ENCODE data around the gene CAMTA1. TPM values are rescaled to one million over a fixed set of nuclear protein-coding genes. Genes with fewer than 3 reads are reported as not detected.
"Not testable (repeated sequence)": the region's sequence is repeated elsewhere in the genome, so short reads cannot be mapped to it uniquely, and the experiment has no call there.

CAMTA1 gene
- total and polyA plus RNA-seq, 4 donors: 48.1 to 140 (median 52.3) TPM

DNA sequence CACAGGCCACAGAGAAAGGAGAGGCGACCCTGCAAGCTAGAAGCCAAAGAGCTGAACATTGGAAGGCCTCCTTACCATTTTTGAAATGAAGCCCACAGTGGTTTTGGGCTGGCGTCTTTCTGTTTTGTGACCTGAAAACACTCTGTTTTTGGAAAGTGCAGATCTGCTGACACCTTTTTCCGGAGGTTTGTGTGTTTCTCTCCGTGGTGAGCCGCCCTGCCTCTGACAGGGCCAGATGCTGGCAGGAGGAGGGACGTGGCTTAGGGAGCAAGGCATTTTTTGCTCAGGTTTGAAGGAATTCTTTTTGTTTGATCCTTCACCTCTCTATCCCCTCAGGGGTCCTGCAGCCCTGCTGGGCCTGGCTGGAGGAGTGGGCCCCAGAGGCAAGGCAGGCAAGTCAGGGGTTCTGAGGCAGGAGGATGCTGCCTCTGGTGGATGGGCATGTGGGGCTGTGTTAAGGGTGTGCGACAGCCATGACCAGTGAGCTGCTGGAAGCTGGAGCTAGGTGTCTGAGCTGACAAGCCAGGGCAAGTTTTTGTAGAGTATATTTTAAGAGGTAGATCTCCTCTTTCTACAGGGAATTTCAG lies 133.8 kb downstream of the CAMTA1 start:
- Histone ChIP-seq H3K9ac (ENCODE audit: insufficient read depth in 1 of 2, low read length in 2 of 2) (no peak overlapping the region), H3K27ac (ENCODE audit: low read depth in 1 of 2, low read length in 1 of 2) (no peak overlapping the region), H3K36me3 (ENCODE audit: control insufficient read depth in 4 of 4, insufficient read depth in 4 of 4, low read length in 4 of 4) (no peaks in the 10 kb centered on the region), H3K9me3 (ENCODE audit: control insufficient read depth in 4 of 4, insufficient read depth in 3 of 4, low read length in 3 of 4) (peaks cover 0 to 3% (median 0%) of the 10 kb centered on the region in 4 donors), H3K4me1 (ENCODE audit: control insufficient read depth in 5 of 5, insufficient read depth in 5 of 5, low read length in 5 of 5) (peaks cover 0 to 3% (median 0%) of the 10 kb centered on the region in 5 donors), H3K27me3 (ENCODE audit: control insufficient read depth in 3 of 3, insufficient read depth in 3 of 3, low read length in 2 of 3) (peaks cover 0 to 3% (median 0%) of the 10 kb centered on the region in 3 donors), H3K4me3 (no peak overlapping the region)
- TF ChIP-seq, protein P1, sequence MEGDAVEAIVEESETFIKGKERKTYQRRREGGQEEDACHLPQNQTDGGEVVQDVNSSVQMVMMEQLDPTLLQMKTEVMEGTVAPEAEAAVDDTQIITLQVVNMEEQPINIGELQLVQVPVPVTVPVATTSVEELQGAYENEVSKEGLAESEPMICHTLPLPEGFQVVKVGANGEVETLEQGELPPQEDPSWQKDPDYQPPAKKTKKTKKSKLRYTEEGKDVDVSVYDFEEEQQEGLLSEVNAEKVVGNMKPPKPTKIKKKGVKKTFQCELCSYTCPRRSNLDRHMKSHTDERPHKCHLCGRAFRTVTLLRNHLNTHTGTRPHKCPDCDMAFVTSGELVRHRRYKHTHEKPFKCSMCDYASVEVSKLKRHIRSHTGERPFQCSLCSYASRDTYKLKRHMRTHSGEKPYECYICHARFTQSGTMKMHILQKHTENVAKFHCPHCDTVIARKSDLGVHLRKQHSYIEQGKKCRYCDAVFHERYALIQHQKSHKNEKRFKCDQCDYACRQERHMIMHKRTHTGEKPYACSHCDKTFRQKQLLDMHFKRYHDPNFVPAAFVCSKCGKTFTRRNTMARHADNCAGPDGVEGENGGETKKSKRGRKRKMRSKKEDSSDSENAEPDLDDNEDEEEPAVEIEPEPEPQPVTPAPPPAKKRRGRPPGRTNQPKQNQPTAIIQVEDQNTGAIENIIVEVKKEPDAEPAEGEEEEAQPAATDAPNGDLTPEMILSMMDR (IDR thresholded peaks at IDR 0.05; ENCODE audit: control extremely low read depth, extremely low read depth): no peak
- whole genome bisulfite sequencing, 2 donors: 83 to 87% methylated on average over 7 of the region's 7 CpGs
- DNase-seq: no peak
- no peak for ATAC-seq (ENCODE audit: insufficient read depth, low FRiP score)

DNA sequence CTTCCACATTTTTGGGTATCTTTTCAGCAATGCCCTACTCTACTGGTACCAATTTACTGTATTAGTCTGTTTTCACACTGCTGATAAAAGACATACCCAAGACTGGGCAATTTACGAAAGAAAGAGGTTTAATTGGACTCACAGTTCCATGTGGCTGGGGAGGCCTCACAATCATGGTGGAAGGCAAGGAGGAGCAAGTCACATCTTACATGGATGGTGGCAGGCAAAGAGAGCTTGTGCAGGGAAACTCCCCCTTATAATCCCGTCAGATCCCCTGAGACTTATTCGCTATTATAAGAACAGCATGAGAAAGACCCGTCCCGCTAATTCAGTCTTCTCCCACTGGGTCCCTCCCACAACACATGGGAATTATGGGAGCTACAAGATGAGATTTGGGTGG lies 136.3 kb downstream of the CAMTA1 start:
- not testable (repeated sequence) for H3K4me3 ChIP-seq; H3K9me3 ChIP-seq (ENCODE audit: control insufficient read depth in 4 of 4, insufficient read depth in 3 of 4, low read length in 3 of 4); H3K27ac ChIP-seq (ENCODE audit: low read depth in 1 of 2, low read length in 1 of 2); ATAC-seq (ENCODE audit: insufficient read depth, low FRiP score); DNase-seq; H3K36me3 ChIP-seq (ENCODE audit: control insufficient read depth in 4 of 4, insufficient read depth in 4 of 4, low read length in 4 of 4); H3K4me1 ChIP-seq (ENCODE audit: control insufficient read depth in 5 of 5, insufficient read depth in 5 of 5, low read length in 5 of 5); H3K27me3 ChIP-seq (ENCODE audit: control insufficient read depth in 3 of 3, insufficient read depth in 3 of 3, low read length in 2 of 3); H3K9ac ChIP-seq (ENCODE audit: insufficient read depth in 1 of 2, low read length in 2 of 2)
- 96 to 97% methylated on average over 5 of the region's 5 CpGs for WGBS, 2 donors

DNA sequence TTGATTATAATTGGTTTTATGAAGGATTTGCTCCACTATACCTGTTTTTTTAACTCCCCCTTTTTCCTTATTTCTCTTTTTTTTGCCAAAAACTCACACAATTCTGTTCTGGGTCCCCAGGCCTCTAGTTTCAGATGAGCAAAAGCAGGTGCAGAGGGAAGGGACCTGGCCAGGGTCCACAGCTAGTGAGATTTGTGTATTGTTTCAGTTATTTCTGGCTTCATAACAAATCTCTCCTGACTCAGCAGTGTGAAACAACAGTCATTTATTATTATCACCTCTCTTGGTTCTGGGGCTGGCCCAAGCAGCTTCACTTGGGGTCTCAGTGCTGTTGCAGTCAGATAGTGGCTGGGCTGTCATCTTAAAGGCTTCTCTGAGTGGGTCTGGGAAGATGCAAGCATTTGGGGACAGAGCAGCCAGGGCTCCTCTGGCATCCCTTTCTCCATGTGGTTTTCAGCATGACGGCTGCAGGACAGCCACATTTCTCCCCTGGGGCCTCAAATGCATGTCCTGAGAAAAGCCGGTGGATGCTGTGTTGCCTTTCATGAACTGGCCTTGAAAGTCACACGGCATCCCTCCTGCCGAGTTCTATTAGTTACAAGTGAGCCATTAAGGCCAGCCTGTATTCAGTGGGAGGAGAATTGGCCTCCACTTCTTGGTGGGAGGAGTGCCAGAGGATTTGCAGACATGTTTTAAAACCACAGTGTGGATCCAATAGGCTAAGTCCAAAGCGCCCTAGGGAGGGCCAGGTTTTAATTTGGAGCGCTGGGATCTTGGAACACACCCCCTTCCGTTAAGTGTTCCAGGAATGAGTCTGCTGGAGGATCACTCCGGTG lies 137.1 kb downstream of the CAMTA1 start:
- H3K9me3 ChIP-seq (ENCODE audit: control insufficient read depth in 4 of 4, insufficient read depth in 3 of 4, low read length in 3 of 4): no peaks in the 10 kb centered on the region
- H3K4me3 ChIP-seq: no peak overlapping the region
- no peaks in the 10 kb centered on the region for H3K36me3 ChIP-seq (ENCODE audit: control insufficient read depth in 4 of 4, insufficient read depth in 4 of 4, low read length in 4 of 4)
- WGBS, 2 donors: 65 to 77% methylated on average over 8 of the region's 8 CpGs
- no peak overlapping the region for H3K9ac ChIP-seq (ENCODE audit: insufficient read depth in 1 of 2, low read length in 2 of 2)
- no peak overlapping the region for H3K27ac ChIP-seq (ENCODE audit: low read depth in 1 of 2, low read length in 1 of 2)
- DNase-seq (peak in 2 of 3 donors; percentile 20 to 55), ATAC-seq (ENCODE audit: insufficient read depth, low FRiP score) (no peak)
- H3K27me3 ChIP-seq (ENCODE audit: control insufficient read depth in 3 of 3, insufficient read depth in 3 of 3, low read length in 2 of 3): no peaks in the 10 kb centered on the region
- TF ChIP-seq, protein P1 (IDR thresholded peaks at IDR 0.05; ENCODE audit: control extremely low read depth, extremely low read depth): no peak
- no peaks in the 10 kb centered on the region for H3K4me1 ChIP-seq (ENCODE audit: control insufficient read depth in 5 of 5, insufficient read depth in 5 of 5, low read length in 5 of 5)

DNA sequence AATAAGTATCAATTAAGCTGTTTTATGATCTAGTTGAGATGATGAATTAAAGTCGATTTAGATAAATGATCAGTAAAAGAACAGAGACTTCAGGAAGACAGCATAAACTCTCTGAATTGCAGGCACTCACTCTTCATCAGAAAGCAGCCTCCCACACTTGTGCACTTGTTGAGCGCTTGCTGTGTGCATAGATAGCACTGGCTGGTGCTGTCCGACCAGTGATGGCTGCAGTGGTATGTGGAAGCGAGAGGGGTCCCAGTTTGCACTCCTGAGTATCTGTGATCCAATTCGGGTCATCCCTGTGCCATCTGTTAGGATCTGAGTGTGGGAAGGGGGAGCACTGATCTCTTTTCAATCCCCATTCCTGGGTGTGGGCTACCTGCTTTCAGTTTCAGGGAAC lies 137.8 kb downstream of the CAMTA1 start:
- ATAC-seq (ENCODE audit: insufficient read depth, low FRiP score) (no peak), DNase-seq (no peak)
- no peaks in the 10 kb centered on the region for H3K9me3 ChIP-seq (ENCODE audit: control insufficient read depth in 4 of 4, insufficient read depth in 3 of 4, low read length in 3 of 4)
- H3K9ac ChIP-seq (ENCODE audit: insufficient read depth in 1 of 2, low read length in 2 of 2): no peak overlapping the region
- H3K4me1 ChIP-seq (ENCODE audit: control insufficient read depth in 5 of 5, insufficient read depth in 5 of 5, low read length in 5 of 5): no peaks in the 10 kb centered on the region
- H3K36me3 ChIP-seq (ENCODE audit: control insufficient read depth in 4 of 4, insufficient read depth in 4 of 4, low read length in 4 of 4): no peaks in the 10 kb centered on the region
- TF ChIP-seq, protein P1 (IDR thresholded peaks at IDR 0.05; ENCODE audit: control extremely low read depth, extremely low read depth): no peak
- H3K27me3 ChIP-seq (ENCODE audit: control insufficient read depth in 3 of 3, insufficient read depth in 3 of 3, low read length in 2 of 3): peaks cover 0 to 2% (median 0%) of the 10 kb centered on the region in 3 donors
- no peak overlapping the region for H3K27ac ChIP-seq (ENCODE audit: low read depth in 1 of 2, low read length in 1 of 2)
- H3K4me3 ChIP-seq: no peak overlapping the region
- 91 to 95% methylated on average over 5 of the region's 5 CpGs for WGBS, 2 donors

Measured in lung (tissue), 12 donors.